ENCODE data around the gene ENTPD8. TPM values are rescaled to one million over a fixed set of nuclear protein-coding genes. Genes with fewer than 3 reads are reported as not detected.
A peak's percentile ranks its signal among the peaks of the same experiment; 100 is the strongest.

Gene ENTPD8
- total RNA-seq, 4 donors from 2014 or later = not detected

- Histone ChIP-seq H3K4me1 (peaks cover 0 to 67% (median 36%) of the 10 kb centered on the region in 4 donors), H3K36me3 (peaks cover 0 to 53% (median 4%) of the 10 kb centered on the region in 3 donors), H3K9me3 (no peaks in the 10 kb centered on the region), H3K27ac (peak within 1 kb of the TSS; percentile 82 to 94 (median 92)), H3K4me3 (peak within 1 kb of the TSS; percentile 53 to 93 (median 70)), H3K27me3 (no peaks in the 10 kb centered on the region)
- DNase-seq (ENCODE audit: low spot score in 2 of 2) = peak; percentile 90 to 92
- 0 to 1% methylated on average over 10 to 37 of the region's 62 CpGs for WGBS, 2 donors
- TF ChIP-seq EP300 (IDR thresholded peaks at IDR 0.05) (peak; percentile 57 to 66), CTCF (IDR thresholded peaks at IDR 0.05) (peak in 2 of 5 experiments; percentile 32 to 49), POLR2A (IDR thresholded peaks at IDR 0.05) (peak; percentile 96 to 98)
Observed at GRCh38 chr9:137459152-137459600, 18.0 kb upstream of the ENTPD8 start, which contains the start of gene NSMF. NSMF (minus strand) TSS chr9:137459334; CDS start chr9:137459102, 232 bp downstream.

- peak overlapping the region; percentile 82 to 94 (median 92) for H3K27ac ChIP-seq
- no peak for DNase-seq (ENCODE audit: low spot score in 2 of 2)
- H3K4me3 ChIP-seq = peak overlapping the region; percentile 53 to 93 (median 70)
- TF ChIP-seq CTCF (IDR thresholded peaks at IDR 0.05) (no peak), POLR2A (IDR thresholded peaks at IDR 0.05) (no peak)
- H3K36me3 ChIP-seq = peaks cover 0 to 47% (median 4%) of the 10 kb centered on the region in 3 donors
- no peaks in the 10 kb centered on the region for H3K9me3 ChIP-seq
- peaks cover 0 to 72% (median 39%) of the 10 kb centered on the region in 4 donors for H3K4me1 ChIP-seq
- H3K27me3 ChIP-seq = no peaks in the 10 kb centered on the region
- 13 to 20% methylated on average over 29 to 55 of the region's 88 CpGs for WGBS, 2 donors
Observed at GRCh38 chr9:137458194-137459151, 17.3 kb upstream of the ENTPD8 start.

DNA sequence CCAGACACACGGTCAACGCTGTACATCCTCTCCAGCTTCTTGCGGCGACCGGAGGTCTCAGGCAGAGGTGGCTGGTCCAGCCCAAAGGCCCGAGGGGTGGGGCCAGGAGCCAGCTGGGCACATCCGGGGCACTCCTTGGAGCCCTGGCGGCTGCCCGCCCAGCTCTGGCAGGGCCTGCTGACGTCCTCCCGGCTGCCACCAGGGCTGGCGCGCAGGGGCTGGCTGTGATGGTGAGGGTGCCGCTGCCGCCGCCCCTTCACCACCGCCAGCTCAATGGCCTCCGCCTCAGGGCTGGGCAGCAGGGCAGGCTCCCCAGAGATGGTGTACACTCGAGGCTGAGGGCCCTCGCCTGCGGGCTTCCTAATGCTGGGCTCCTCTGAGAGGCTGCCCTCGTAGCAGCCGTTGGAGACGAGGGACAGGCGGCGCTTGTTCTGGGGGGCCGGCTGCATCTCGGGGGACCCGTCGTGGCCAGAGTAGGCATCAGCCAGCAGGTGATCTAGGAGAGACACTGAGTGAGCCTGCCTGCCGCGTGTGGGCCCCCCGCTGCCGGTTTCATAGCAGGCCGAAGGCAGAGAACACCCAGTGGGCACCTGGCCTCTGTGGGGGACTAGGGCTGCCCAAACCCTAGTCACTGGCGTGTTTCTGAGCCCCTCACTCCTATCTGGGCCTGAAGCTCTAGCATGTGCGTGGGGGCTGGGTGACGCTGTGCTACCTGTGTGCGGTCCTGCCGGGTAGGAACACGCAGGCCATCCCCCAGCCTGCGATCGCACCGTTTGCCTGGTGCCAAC, 16.4 kb upstream of the ENTPD8 start:
- 89 to 91% methylated on average over 16 to 22 of the region's 44 CpGs for WGBS, 2 donors
- H3K9me3 ChIP-seq = no peaks in the 10 kb centered on the region
- no peak for TF ChIP-seq POLR2A (IDR thresholded peaks at IDR 0.05)
- peaks cover 0 to 76% (median 46%) of the 10 kb centered on the region in 4 donors for H3K4me1 ChIP-seq
- H3K4me3 ChIP-seq = peak overlapping the region; percentile 53 to 93 (median 70)
- peaks cover 0 to 47% (median 4%) of the 10 kb centered on the region in 3 donors for H3K36me3 ChIP-seq
- no peak for DNase-seq (ENCODE audit: low spot score in 2 of 2)
- no peaks in the 10 kb centered on the region for H3K27me3 ChIP-seq
- peak overlapping the region; percentile 82 to 94 (median 92) for H3K27ac ChIP-seq

DNA sequence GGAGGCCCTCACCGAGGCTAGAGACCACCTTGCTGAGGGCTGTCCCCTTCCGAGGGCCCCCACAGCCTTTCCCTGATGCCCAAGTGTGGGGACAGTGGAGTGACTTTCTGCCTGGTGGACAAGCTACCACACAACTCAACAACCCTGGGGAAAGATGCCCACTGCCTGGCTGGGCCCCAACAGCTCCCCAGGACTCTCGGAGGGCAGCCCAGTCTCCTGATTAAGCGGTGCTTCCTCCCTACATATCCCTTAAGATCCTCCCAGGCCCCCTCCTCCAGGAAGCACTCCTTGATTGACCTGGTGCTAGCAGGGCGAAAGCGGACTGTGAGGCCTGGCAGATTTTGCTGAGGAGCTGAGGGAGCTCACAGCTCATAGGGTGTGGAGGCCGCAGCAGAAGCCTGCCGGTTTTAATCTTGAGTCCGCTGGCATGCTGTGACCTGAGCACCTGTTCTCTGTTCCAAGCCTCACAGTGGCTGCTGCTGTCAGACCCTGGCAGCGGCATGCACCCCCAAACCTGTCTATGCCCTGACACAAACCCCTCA, 15.8 kb upstream of the ENTPD8 start:
- Histone ChIP-seq H3K4me1 (peaks cover 0 to 73% (median 46%) of the 10 kb centered on the region in 4 donors), H3K9me3 (no peaks in the 10 kb centered on the region), H3K36me3 (peaks cover 0 to 50% (median 4%) of the 10 kb centered on the region in 3 donors), H3K27ac (peak overlapping the region; percentile 49 to 94 (median 88)), H3K4me3 (peak overlapping the region in 1 of 4 donors; percentile 82), H3K27me3 (no peaks in the 10 kb centered on the region)
- 88 to 96% methylated on average over 6 to 7 of the region's 10 CpGs for WGBS, 2 donors
- TF ChIP-seq POLR2A (IDR thresholded peaks at IDR 0.05) (no peak), EP300 (IDR thresholded peaks at IDR 0.05) (no peak), CTCF (IDR thresholded peaks at IDR 0.05) (no peak)
- no peak for DNase-seq (ENCODE audit: low spot score in 2 of 2)
